IMR-90 (cell line): Measurements from ENCODE around the gene AMACR.

ENCODE experiments used
- BHLHE40 ChIP-seq: fragments of 150-350 bp; IDR thresholded peaks from 2 replicates; pipeline ENCODE4 v1.6.1; 2016; ENCODE audit warnings: mild to moderate bottlenecking, low read depth, low read length
- MAFK ChIP-seq: IDR thresholded peaks from 2 replicates; pipeline ENCODE4 v1.6.1; 2012; ENCODE audit warnings: low read depth, low read length, improper control_type of control experiment
- MAZ ChIP-seq: IDR thresholded peaks from 2 replicates; pipeline ENCODE4 v1.6.1; 2012; ENCODE audit warnings: low read depth, mild to moderate bottlenecking, low read length, improper control_type of control experiment, moderate library complexity, borderline replicate concordance
- POLR2A ChIP-seq: IDR thresholded peaks from 2 replicates; pipeline ENCODE4 v1.6.1; 2012; ENCODE audit warnings: mild to moderate bottlenecking, low read depth, low read length
- RAD21 ChIP-seq: IDR thresholded peaks from 2 replicates; pipeline ENCODE4 v1.6.1; 2012; ENCODE audit warnings: low read length, improper control_type of control experiment
- RCOR1 ChIP-seq: IDR thresholded peaks from 2 replicates; pipeline ENCODE4 v1.6.1; 2012; ENCODE audit warnings: mild to moderate bottlenecking, low read length, improper control_type of control experiment; ENCODE audit not compliant: insufficient replicate concordance
- RFX5 ChIP-seq: IDR thresholded peaks from 2 replicates; pipeline ENCODE4 v1.8.0; 2012; ENCODE audit warnings: low read depth, mild to moderate bottlenecking, low read length, moderate library complexity
- SMC3 ChIP-seq: fragments of 150-350 bp; IDR thresholded peaks from 2 replicates; pipeline ENCODE4 v1.6.1; 2016; ENCODE audit warnings: low read depth, mild to moderate bottlenecking, antibody characterized with exemption, low read length, moderate library complexity
- TF ChIP-seq, protein P1 (sequence below): conservative IDR thresholded peaks from 2 replicates; pipeline ENCODE4 v1.5.1; 2012; ENCODE audit warnings: mild to moderate bottlenecking, low read depth, low read length, improper control_type of control experiment
- TF ChIP-seq, protein P2 (sequence below): fragments of 150-350 bp; IDR thresholded peaks from 2 replicates; pipeline ENCODE4 v1.6.1; 2017; ENCODE audit warnings: mild to moderate bottlenecking, antibody characterized with exemption, low read length, low read depth

DNA sequence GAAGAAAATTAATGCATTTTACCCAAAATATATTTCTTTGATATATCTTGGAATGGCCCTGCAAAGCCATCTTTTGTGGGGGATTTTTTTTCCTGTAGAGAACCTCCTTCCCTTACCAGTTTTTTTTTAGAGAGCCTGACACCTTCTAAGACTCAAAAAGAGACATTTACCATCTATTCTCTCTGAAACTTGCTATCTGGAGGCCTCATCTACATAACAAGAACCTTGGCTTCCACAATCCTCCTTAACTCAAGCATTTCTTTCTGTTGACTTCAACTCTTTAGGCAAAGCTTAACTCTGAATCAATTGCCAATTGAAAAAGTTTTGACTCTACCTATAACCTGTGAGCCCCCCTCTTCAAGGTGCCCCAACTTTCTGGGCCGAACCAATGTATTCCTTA is 29.5 kb downstream of the AMACR start:
- TF ChIP-seq, protein P1, sequence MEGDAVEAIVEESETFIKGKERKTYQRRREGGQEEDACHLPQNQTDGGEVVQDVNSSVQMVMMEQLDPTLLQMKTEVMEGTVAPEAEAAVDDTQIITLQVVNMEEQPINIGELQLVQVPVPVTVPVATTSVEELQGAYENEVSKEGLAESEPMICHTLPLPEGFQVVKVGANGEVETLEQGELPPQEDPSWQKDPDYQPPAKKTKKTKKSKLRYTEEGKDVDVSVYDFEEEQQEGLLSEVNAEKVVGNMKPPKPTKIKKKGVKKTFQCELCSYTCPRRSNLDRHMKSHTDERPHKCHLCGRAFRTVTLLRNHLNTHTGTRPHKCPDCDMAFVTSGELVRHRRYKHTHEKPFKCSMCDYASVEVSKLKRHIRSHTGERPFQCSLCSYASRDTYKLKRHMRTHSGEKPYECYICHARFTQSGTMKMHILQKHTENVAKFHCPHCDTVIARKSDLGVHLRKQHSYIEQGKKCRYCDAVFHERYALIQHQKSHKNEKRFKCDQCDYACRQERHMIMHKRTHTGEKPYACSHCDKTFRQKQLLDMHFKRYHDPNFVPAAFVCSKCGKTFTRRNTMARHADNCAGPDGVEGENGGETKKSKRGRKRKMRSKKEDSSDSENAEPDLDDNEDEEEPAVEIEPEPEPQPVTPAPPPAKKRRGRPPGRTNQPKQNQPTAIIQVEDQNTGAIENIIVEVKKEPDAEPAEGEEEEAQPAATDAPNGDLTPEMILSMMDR: no peak
- TF ChIP-seq, protein P2, sequence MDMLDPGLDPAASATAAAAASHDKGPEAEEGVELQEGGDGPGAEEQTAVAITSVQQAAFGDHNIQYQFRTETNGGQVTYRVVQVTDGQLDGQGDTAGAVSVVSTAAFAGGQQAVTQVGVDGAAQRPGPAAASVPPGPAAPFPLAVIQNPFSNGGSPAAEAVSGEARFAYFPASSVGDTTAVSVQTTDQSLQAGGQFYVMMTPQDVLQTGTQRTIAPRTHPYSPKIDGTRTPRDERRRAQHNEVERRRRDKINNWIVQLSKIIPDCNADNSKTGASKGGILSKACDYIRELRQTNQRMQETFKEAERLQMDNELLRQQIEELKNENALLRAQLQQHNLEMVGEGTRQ: no peak
- no peak for TF ChIP-seq POLR2A
- TF ChIP-seq MAZ: no peak
- TF ChIP-seq BHLHE40: no peak
- no peak for TF ChIP-seq RAD21
- TF ChIP-seq MAFK: no peak
- TF ChIP-seq SMC3: no peak
- no peak for TF ChIP-seq RFX5
- TF ChIP-seq RCOR1: no peak
